ENCODE measurements around the gene COL4A2. TPM values are rescaled to one million over a fixed set of nuclear protein-coding genes. Genes with fewer than 3 reads are reported as not detected.

COL4A2 gene
- polyA plus RNA-seq, 1 donor (not counting 4 experiments of a cell fraction or from before 2014, with no cell fraction given), result 30.7 TPM

- Histone ChIP-seq H3K36me3 (ENCODE audit: control insufficient read depth in 2 of 2, extremely low read depth in 1 of 2, insufficient read depth in 2 of 2, low read length in 2 of 2) (peaks cover 0 to 14% of the 10 kb centered on the region in 2 experiments), H3K4me2 (ENCODE audit: control insufficient read depth, extremely low read depth, insufficient read depth, low read depth, low read length) (no peak overlapping the region), H3K79me2 (ENCODE audit: control insufficient read depth, insufficient read depth, low read length) (peaks cover 8% of the 10 kb centered on the region), H3K27ac (ENCODE audit: control insufficient read depth, insufficient read depth, low read length) (no peak overlapping the region), H3K4me3 (ENCODE audit: control insufficient read depth in 2 of 3, extremely low read depth in 1 of 3, insufficient read depth in 2 of 3, low read depth in 1 of 3, low read length in 3 of 3) (no peak overlapping the region), H4K20me1 (ENCODE audit: control insufficient read depth, extremely low read depth, insufficient read depth, low read length) (no peaks in the 10 kb centered on the region), H2AFZ (ENCODE audit: control insufficient read depth, low read length) (no peak overlapping the region), H3K9me3 (ENCODE audit: control insufficient read depth, low read depth, low read length) (no peaks in the 10 kb centered on the region), H3K27me3 (ENCODE audit: control insufficient read depth, extremely low read depth, insufficient read depth, low read length) (no peaks in the 10 kb centered on the region), H3K9ac (ENCODE audit: control insufficient read depth, extremely low read depth, insufficient read depth, low read length) (no peak overlapping the region), H3K4me1 (ENCODE audit: control insufficient read depth, extremely low read depth, insufficient read depth, low read length) (peaks cover 17% of the 10 kb centered on the region), H3K9me1 (ENCODE audit: control insufficient read depth, extremely low read depth, insufficient read depth, low read length) (no peaks in the 10 kb centered on the region)
- TF ChIP-seq EZH2 (IDR thresholded peaks at IDR 0.05; ENCODE audit: low read length), result no peak
- DNase-seq (ENCODE audit: low read depth, low spot score) (no peak), FAIRE-seq (no peak)
- dilution Hi-C loops (cut with MboI; ENCODE audit: extremely low pct_ligation_motif_present, low sequenced_read_pairs), result no loop called here
Measured at GRCh38 chr13:110410000-110410399, 102.9 kb downstream of the COL4A2 start.

DNA sequence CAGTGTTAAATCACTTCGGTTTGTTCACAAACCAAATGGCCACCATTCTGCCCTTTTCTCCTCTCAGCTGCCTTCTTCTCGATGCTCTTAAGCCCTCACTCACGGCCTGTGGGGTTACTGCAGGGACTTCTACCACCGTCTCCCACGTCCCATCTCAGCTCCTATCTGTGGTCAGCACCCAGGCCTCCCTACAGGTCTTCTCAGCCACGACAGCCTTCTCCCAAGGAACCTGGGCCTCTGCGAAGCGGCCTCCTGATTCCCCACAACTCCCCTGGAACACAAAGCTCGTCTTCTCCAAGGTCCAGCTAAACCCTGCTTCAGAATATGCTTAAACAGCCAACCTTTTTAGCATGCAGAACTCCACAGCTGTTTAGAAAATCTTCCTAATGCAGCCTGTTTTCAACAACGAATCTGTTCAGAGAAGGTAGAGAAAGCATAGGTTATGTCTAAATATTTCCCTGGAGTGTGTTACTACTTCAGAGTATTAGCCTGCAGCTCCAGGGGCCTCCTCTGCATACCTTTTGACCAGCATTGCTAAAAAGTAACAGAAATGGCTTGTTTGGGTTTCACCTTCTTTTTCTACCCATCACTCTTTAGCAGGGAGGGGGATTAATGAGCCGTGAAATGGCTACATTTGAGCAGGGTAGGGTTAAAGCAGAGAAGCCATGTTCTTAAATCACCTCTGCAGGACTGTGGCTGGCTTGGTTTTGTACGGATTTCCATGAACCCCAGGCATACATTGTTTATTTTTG lies 104.0 kb downstream of the COL4A2 start:
- Histone ChIP-seq H3K36me3 (ENCODE audit: control insufficient read depth in 2 of 2, extremely low read depth in 1 of 2, insufficient read depth in 2 of 2, low read length in 2 of 2) (peaks cover 0 to 18% of the 10 kb centered on the region in 2 experiments), H3K79me2 (ENCODE audit: control insufficient read depth, insufficient read depth, low read length) (peaks cover 8% of the 10 kb centered on the region), H3K27ac (ENCODE audit: control insufficient read depth, insufficient read depth, low read length) (no peak overlapping the region), H2AFZ (ENCODE audit: control insufficient read depth, low read length) (no peak overlapping the region), H3K4me1 (ENCODE audit: control insufficient read depth, extremely low read depth, insufficient read depth, low read length) (peaks cover 25% of the 10 kb centered on the region), H3K4me2 (ENCODE audit: control insufficient read depth, extremely low read depth, insufficient read depth, low read depth, low read length) (no peak overlapping the region), H4K20me1 (ENCODE audit: control insufficient read depth, extremely low read depth, insufficient read depth, low read length) (no peaks in the 10 kb centered on the region), H3K4me3 (ENCODE audit: control insufficient read depth in 2 of 3, extremely low read depth in 1 of 3, insufficient read depth in 2 of 3, low read depth in 1 of 3, low read length in 3 of 3) (no peak overlapping the region), H3K9me3 (ENCODE audit: control insufficient read depth, low read depth, low read length) (no peaks in the 10 kb centered on the region), H3K9ac (ENCODE audit: control insufficient read depth, extremely low read depth, insufficient read depth, low read length) (no peak overlapping the region), H3K27me3 (ENCODE audit: control insufficient read depth, extremely low read depth, insufficient read depth, low read length) (no peaks in the 10 kb centered on the region), H3K9me1 (ENCODE audit: control insufficient read depth, extremely low read depth, insufficient read depth, low read length) (no peaks in the 10 kb centered on the region)
- no peak for TF ChIP-seq EZH2 (IDR thresholded peaks at IDR 0.05; ENCODE audit: low read length)
- TF ChIP-seq, protein P1, sequence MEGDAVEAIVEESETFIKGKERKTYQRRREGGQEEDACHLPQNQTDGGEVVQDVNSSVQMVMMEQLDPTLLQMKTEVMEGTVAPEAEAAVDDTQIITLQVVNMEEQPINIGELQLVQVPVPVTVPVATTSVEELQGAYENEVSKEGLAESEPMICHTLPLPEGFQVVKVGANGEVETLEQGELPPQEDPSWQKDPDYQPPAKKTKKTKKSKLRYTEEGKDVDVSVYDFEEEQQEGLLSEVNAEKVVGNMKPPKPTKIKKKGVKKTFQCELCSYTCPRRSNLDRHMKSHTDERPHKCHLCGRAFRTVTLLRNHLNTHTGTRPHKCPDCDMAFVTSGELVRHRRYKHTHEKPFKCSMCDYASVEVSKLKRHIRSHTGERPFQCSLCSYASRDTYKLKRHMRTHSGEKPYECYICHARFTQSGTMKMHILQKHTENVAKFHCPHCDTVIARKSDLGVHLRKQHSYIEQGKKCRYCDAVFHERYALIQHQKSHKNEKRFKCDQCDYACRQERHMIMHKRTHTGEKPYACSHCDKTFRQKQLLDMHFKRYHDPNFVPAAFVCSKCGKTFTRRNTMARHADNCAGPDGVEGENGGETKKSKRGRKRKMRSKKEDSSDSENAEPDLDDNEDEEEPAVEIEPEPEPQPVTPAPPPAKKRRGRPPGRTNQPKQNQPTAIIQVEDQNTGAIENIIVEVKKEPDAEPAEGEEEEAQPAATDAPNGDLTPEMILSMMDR (optimal IDR thresholded peaks at IDR 0.05 in 1 of 3, IDR thresholded peaks at IDR 0.05 in 1 of 3, conservative IDR thresholded peaks at IDR 0.05 in 1 of 3; ENCODE audit: extremely low read depth in 1 of 3, insufficient read depth in 2 of 3, low read length in 3 of 3), result no peak
- no peak for FAIRE-seq
- dilution Hi-C loops (cut with MboI; ENCODE audit: extremely low pct_ligation_motif_present, low sequenced_read_pairs), result no loop called here
- DNase-seq (ENCODE audit: low read depth, low spot score), result no peak

Data from keratinocyte (primary cell).